Activated naive CD8-positive, alpha-beta T cell treated with anti-CD3 and anti-CD28 coated beads, Interleukin-2, amount 50 U/mL, for 24 hours (primary cell): ENCODE measurements around the gene STKLD1.

ENCODE experiments used
- ATAC-seq: fragments of 150-1000 bp; cut with Tn5 transposase; one replicate; pipeline ENCODE4 v1.10.0; 2021
- DNase-seq: peaks from one replicate; pipeline ENCODE4 v3.0.0; 2021
- H3K27ac Mint-ChIP-seq: one replicate; pipeline ENCODE4 v1.8.0; 2021; ENCODE audit warnings: mild to moderate bottlenecking, mixed read lengths
- H3K27me3 Mint-ChIP-seq: one replicate; pipeline ENCODE4 v1.8.0; 2021; ENCODE audit warnings: mixed read lengths
- H3K36me3 Mint-ChIP-seq: one replicate; pipeline ENCODE4 v1.8.0; 2021; ENCODE audit warnings: low read depth, mixed read lengths
- H3K4me1 Mint-ChIP-seq: one replicate; pipeline ENCODE4 v1.8.0; 2021; ENCODE audit warnings: mixed read lengths
- H3K4me3 Mint-ChIP-seq: one replicate; pipeline ENCODE4 v1.8.0; 2021; ENCODE audit warnings: mild to moderate bottlenecking, moderate library complexity, mixed read lengths
- H3K9me3 Mint-ChIP-seq: one replicate; pipeline ENCODE4 v1.8.0; 2021; ENCODE audit warnings: mixed read lengths

Gene STKLD1

GRCh38 chr9:133454943-133455673 lies 78.9 kb downstream of the STKLD1 start:
- no peaks in the 10 kb centered on the region for H3K27me3 Mint-ChIP-seq
- no peaks in the 10 kb centered on the region for H3K4me1 Mint-ChIP-seq
- no peaks in the 10 kb centered on the region for H3K9me3 Mint-ChIP-seq
- no peak for DNase-seq
- no peaks in the 10 kb centered on the region for H3K36me3 Mint-ChIP-seq
- ATAC-seq, result no peak
- H3K4me3 Mint-ChIP-seq, result no peak overlapping the region
- H3K27ac Mint-ChIP-seq, result no peak overlapping the region
